NCI-H748 (cell line): Measurements from ENCODE around the gene SRA1.

Source experiments
- DNase-seq: peaks from one replicate; lab custom pipeline; 2025; ENCODE audit not compliant: unreplicated experiment; lab: John Stamatoyannopoulos, UW

Gene SRA1

GRCh38 chr5:140571105-140571504 is 13.8 kb upstream of the SRA1 start:
- no peak for DNase-seq

- no peak for DNase-seq
Measured at GRCh38 chr5:140570488-140570887, 13.2 kb upstream of the SRA1 start.

GRCh38 chr5:140570058-140570457 is 12.8 kb upstream of the SRA1 start:
- no peak for DNase-seq

- no peak for DNase-seq
Measured at GRCh38 chr5:140569197-140569596, 11.9 kb upstream of the SRA1 start.

- DNase-seq: no peak
Measured at GRCh38 chr5:140568443-140569063, 11.3 kb upstream of the SRA1 start.

- DNase-seq: no peak
Measured at GRCh38 chr5:140567871-140568270, 10.6 kb upstream of the SRA1 start.

GRCh38 chr5:140567136-140567818 is 10.0 kb upstream of the SRA1 start:
- DNase-seq: no peak

- no peak for DNase-seq
Measured at GRCh38 chr5:140566665-140567064, 9.4 kb upstream of the SRA1 start.

- no peak for DNase-seq
Measured at GRCh38 chr5:140565780-140566095, 8.5 kb upstream of the SRA1 start.

GRCh38 chr5:140565024-140565779 is 7.9 kb upstream of the SRA1 start:
- no peak for DNase-seq

GRCh38 chr5:140564196-140565023 is 7.1 kb upstream of the SRA1 start, which contains the start of the genes APBB3 and SLC35A4:
Gene APBB3, minus strand, starts transcription at chr5:140564598. Its CDS starts 353 bp downstream, at chr5:140564245.
Gene SLC35A4, plus strand, starts transcription at chr5:140564828. Its CDS starts 2,342 bp downstream, at chr5:140567170.
- peak; percentile 98 for DNase-seq

- DNase-seq: no peak
Measured at GRCh38 chr5:140563596-140563995, 6.3 kb upstream of the SRA1 start.

- DNase-seq: no peak
Measured at GRCh38 chr5:140561753-140562523, 4.7 kb upstream of the SRA1 start.

- no peak for DNase-seq
Measured at GRCh38 chr5:140560227-140560626, 3.0 kb upstream of the SRA1 start.

GRCh38 chr5:140558542-140558941 is 1.3 kb upstream of the SRA1 start:
- DNase-seq: no peak

GRCh38 chr5:140557965-140558364 is 692 bp upstream of the SRA1 start:
- no peak for DNase-seq

GRCh38 chr5:140556438-140556837 is 835 bp downstream of the SRA1 start:
- no peak for DNase-seq

- DNase-seq: no peak
Measured at GRCh38 chr5:140555747-140556312, 1.4 kb downstream of the SRA1 start.

GRCh38 chr5:140554454-140554853 is 2.8 kb downstream of the SRA1 start:
- no peak for DNase-seq

- DNase-seq: no peak
Measured at GRCh38 chr5:140553657-140554056, 3.6 kb downstream of the SRA1 start.
